Astrocyte of the spinal cord (primary cell): ENCODE measurements around the gene AHNAK.
"Not testable (repeated sequence)": the region's sequence is repeated elsewhere in the genome, so short reads cannot be mapped to it uniquely, and the experiment has no call there.

Experiments used
- DNase-seq: peaks from one replicate; pipeline ENCODE4 v3.0.0; 2011; ENCODE audit warnings: low read depth, low spot score
- H3K4me3 ChIP-seq: 2 replicates; pipeline ENCODE4 v1.5.1; 2011; ENCODE audit warnings: low read depth, mild to moderate bottlenecking, low read length, moderate library complexity
- CTCF ChIP-seq: IDR thresholded peaks from 2 replicates; pipeline ENCODE4 v1.5.1; 2012; ENCODE audit warnings: low read depth, mild to moderate bottlenecking, low read length, inconsistent platforms
- in situ Hi-C: cut with HindIII; loops from 2 replicates; pipeline ENCODE4 v1.10.0; 2017; ENCODE audit warnings: low sequenced_read_pairs

The AHNAK gene

DNA sequence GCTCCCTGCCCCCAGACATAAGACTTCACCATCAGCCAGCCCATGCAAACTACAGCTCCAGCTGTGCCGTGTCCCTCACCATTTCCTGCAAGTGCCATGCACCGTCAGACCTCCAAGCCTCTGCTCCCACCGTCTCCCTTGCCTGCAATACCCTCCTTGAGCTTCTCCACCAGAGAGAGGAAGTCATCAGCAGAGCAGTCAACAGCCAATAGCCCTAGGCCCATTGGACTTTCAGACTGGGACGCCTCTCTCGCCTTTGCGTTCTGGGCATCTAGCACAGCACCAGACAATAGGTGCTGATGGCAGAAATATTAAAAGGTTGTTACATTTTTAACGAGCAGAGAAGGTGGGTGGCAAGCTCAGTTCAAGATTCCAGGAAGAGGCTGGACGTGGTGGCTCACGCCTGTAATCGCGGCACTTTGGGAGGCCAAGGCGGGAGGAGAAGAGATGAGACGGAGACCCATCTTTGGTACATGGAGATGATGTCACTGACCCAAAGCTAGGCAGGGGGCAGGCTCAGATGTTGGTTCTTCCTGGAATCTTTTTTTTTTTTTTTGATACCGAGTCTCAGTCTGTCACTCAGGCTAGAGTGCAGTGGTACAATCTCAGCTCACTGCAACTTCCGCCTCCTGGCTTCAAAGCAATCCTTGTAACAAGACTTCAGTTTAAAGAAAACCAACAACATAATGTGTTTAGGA lies 95.9 kb downstream of the AHNAK start:
- no peak overlapping the region for H3K4me3 ChIP-seq
- in situ Hi-C loops = no loop called here
- TF ChIP-seq CTCF = no peak
- no peak for DNase-seq

DNA sequence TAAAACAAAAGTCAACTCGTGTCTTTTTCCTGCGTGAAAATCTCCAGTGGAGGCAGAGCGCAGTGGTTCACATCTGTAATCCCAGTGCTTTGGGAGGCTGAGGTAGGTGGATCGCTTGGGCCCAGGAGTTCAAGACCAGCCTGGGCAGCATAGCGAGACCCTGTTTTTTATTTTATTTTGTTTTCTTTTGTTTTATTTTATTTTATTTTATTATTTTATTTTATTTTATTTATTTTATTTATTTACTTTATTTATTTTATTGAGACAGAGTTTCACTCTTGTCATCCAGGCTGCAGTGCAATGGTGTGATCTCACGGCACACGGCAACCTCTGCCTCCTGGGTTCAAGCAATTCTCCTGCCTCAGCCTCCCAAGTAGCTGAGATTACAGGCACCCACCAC lies 96.7 kb downstream of the AHNAK start:
- DNase-seq, H3K4me3 ChIP-seq, in situ Hi-C loops: not testable (repeated sequence)

- TF ChIP-seq CTCF = no peak
- DNase-seq = no peak
- in situ Hi-C loops = no loop called here
- H3K4me3 ChIP-seq = no peak overlapping the region
Measured at GRCh38 chr11:62449451-62449851, 97.2 kb downstream of the AHNAK start.

- DNase-seq = no peak
- TF ChIP-seq CTCF = no peak
- H3K4me3 ChIP-seq = no peak overlapping the region
- in situ Hi-C loops = no loop called here
Measured at GRCh38 chr11:62446091-62446490, 100.5 kb downstream of the AHNAK start.

DNA sequence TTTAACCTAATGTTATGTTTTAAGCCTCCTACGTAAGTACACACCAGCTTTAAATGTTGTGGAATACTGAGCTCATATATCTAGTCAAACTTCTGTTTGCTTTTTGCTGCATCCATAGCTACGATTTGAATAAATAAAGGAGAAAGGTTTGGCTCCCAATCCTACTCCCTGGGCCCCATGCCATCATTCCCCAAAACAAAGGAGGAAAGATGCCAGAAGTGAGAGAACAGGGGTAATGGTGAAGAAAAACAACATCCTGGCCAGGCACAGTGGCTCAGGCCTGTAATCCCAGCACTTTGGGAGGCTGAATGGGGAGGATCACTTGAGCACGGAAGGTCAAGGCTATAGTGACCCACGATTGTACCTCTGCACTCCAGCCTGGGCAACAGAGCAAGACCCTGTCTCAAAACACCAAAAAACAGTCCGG lies 101.3 kb downstream of the AHNAK start:
- no peak for TF ChIP-seq CTCF
- no peak overlapping the region for H3K4me3 ChIP-seq
- in situ Hi-C loops = no loop called here
- peak; percentile 65 for DNase-seq

DNA sequence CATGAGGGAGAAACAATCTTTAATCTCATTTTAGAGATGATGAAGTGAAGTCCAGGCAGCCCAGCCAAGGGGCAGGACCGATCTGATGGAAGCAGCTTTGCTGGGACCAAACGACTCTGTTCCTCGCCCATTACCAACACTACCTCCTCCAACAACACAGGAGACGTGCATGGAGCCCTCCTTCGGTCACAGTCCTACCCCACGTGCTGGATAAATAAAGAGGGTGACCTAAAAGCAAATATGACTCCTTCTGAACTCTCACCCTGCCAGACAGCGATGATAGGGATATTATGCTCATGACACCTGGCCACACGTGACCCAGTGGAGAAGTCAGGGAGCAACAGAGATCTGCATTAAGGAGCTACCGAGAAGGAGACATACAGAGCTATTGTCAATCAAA lies 101.8 kb downstream of the AHNAK start:
- H3K4me3 ChIP-seq = peak overlapping the region; percentile 32
- in situ Hi-C loops = no loop called here
- TF ChIP-seq CTCF = no peak
- DNase-seq = no peak

DNA sequence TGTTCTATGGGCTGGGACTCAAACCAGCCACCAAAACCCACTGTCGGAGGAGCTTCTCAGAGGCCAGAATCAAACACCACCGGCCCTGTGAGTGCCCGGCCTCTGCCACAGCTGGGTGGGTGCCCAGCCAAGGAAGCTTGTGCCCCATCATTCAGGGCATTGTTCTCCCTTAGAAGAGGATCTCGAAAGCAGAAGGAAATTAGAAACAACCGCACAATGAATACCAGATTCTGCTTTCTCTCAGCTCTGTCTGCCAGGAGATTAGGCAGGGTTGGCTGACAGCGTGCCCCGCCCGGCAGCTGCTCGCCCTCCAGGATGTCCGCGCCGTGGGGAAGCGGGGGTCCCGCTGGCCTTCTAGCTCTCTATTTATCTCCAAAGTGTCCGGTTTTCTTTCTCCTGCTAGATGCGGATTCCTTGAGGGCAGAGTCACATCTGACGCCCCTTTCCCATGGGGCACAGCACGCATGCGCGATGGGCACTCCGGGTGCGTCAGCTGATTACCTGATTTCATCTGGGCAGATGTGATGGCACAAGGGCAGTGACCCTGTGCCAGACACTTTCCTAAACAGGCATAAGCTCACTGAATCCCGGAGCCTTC lies 102.3 kb downstream of the AHNAK start:
- in situ Hi-C loops = no loop called here
- H3K4me3 ChIP-seq = peak overlapping the region; percentile 32
- TF ChIP-seq CTCF = no peak
- DNase-seq = peak; percentile 86
